HG03469 (cell line): ENCODE data around the gene HHATL.

ENCODE experiments used
- ATAC-seq: cut with Tn5 transposase; IDR thresholded peaks from one replicate; pipeline ENCODE4 v1.9.1; 2021; ENCODE audit warnings: mild to moderate bottlenecking, moderate library complexity, moderate number of reproducible peaks; ENCODE audit not compliant: unreplicated experiment

Gene HHATL

GRCh38 chr3:42685891-42686820, 16.4 kb downstream of the HHATL start:
- ATAC-seq = no peak

- ATAC-seq = no peak
Observed at GRCh38 chr3:42685363-42685881, 17.2 kb downstream of the HHATL start, which contains the start of gene KLHL40. KLHL40 (plus strand) TSS chr3:42685537; CDS start chr3:42685619, 82 bp downstream.

GRCh38 chr3:42684632-42685362, 17.8 kb downstream of the HHATL start:
- ATAC-seq = no peak

DNA sequence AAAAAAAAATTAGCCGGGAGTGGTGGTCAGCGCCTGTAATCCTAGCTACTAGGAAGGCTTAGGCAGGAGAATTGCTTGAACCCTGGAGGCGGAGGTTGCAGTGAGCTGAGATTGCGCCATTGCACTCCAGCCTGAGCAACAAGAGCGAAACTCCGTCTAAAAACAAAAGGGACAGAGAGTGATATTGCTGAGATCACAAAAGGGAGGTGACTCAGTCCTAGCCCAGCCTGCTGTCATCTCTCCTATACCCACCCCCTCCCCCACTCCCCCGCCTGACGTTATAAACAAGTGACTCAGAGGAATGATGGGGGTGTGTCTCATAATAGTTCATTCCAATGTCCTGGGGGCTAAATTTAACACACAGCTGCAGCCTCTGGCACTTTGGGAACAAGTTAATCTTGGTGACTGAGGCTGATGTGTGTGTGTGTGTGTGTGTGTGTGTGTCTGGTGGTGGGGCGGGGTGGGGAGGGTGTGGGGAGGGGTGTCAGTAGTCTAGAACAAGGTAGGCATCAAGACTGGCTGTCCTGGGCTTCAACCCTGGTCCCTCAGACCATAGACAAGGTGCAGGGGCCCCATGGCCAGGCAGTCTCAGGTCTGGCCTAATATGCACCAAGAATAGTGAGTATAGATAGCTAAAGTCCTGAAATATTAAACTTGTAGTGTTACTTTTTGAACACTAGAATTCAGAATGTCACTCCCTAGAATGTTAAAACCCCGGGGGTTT, 18.6 kb downstream of the HHATL start:
- no peak for ATAC-seq

GRCh38 chr3:42682301-42683070, 20.1 kb downstream of the HHATL start:
- ATAC-seq = no peak

DNA sequence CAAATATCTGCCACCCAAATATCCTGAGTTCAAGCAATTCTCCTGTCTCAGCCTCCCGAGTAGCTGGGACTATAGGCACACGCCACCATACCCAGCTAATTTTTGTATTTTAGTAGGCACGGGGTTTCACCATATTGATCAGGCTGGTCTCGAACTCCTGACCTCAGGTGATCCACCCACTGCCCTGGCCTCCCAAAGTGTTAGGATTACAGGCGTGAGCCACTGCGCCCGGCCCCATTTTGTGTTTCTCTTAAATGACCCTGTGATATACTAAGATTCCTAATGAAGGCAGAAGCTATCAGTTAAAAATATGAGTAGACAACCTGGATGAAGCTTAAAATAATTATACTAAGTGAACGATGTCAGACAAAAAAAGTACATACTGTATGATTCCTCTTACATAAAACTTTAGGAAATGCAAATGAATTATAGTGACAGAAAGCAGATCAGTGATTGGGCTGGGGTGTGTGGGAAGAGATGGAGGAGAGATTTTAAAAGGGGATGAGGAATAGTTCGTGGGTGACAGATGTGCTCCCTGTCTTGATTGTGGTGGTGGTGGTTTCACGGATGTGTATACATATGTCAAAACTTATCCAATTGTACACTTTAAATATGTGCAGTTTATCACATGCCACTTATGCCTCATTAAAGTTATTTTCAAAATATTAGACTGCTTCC, 21.1 kb downstream of the HHATL start:
- ATAC-seq = no peak

DNA sequence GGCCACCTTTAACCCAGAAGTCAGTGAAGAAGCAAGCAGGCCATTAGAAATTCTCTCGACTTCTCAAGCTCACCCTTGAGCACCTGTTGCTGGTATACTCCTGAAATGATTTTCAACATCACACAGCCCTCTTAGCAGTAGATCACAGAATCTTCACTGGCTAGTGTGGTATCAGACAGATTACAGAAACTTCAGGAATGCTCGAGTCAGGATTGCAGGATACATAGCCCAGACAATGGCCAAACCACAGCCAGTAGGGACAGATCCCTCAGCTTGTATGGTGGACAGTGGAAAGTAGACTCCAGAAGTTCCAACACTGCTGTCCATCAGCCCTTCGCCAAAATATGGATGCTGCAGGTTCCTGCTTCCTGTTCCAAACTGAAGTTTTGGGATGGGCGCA, 21.8 kb downstream of the HHATL start:
- no peak for ATAC-seq

- no peak for ATAC-seq
Observed at GRCh38 chr3:42680271-42680670, 22.3 kb downstream of the HHATL start.

DNA sequence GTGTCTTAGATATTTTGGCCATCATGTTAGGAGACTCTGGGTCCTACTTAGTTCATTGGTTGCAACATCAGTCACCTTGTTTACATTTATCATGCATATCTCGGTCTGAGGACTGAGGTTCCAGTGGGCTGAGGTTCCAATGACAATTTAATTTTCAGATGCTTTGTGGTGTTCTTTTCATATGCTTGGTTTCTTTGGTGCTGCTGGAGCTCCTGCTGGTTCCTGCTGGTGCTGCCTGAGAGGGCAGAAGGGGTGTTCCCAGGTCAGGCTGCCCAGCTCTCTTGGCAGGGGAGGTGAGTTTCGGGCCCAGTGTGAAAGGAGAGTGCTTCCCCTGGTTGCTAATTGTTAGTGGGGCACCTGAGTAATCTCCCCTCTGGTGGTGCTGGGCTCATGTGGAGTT, 24.2 kb downstream of the HHATL start:
- no peak for ATAC-seq

DNA sequence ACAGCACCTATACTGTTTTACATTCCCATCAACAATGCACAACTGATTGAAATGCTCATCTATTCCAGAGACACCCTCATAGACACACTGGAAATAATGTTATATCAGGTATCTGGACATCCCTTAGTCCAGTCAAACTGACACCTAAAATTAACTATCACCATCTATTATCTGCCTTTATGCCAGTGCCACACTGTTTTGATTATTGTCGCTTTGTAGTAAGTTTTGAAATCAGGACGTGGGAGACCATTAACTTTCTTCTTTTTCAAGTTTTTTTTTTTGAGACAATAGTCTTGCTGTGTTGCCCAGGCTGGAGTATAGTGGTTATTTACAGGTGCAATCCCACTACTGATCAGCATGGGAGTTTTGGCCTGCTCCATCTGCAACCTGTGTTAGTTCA, 26.7 kb downstream of the HHATL start:
- ATAC-seq = no peak

- no peak for ATAC-seq
Observed at GRCh38 chr3:42674146-42674545, 28.5 kb downstream of the HHATL start.

DNA sequence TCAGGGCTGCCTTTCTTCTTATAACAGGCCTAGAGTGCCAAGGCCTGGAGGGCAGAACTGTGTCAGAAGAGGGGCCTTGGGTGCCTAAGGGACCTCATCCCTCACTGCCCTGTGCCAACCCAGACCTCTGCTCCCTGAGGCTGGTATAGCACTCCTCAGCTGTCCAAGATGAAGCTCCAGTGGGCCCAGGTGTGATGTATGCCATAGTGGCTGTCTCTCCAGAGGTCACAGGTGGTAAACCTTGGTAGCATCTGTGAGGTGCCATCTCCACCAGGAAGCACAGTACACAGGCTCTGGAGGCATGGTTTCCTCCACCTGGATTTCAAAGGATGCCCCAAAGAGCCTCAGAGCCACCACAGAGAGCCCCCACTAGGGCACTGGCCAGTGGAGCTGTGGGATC, 29.5 kb downstream of the HHATL start:
- no peak for ATAC-seq

DNA sequence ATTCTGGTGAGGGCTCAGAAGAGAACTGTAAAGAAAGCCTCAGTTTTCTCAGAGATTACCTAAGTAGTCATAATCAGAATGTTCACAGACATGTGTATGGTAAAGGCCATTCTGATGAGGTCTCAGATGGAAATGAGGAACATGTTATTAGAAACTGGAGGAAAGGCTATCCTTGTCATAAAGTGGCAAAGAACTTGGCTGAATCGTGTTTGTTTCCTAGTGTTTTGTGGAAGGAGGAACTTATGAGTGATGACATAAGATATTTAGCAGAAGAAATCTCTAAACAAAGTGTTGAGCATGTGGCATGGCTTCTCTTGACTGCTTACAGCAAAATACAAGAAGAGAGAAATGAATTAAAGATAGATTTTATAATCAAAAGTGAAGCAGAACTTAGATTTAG, 30.1 kb downstream of the HHATL start:
- ATAC-seq = no peak

DNA sequence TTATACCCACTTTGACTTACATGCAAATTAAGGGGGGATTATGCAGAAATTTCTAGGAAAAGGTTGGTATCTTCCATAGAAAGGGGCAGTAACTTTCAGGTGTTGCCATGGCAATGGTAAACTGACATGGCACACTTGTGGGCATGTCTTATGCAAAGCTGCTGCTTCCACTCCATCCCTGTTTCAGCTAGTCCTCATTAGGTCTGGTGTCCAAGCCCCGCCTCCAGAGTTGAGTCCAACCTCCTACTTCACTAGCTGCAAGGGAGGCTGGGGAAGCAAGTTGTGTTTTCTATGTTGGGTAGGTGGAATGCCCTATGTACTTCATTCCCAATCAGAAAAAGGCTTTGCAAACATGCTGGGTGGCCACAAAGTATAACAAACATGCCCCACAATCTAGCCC, 31.9 kb downstream of the HHATL start:
- ATAC-seq = no peak

- no peak for ATAC-seq
Observed at GRCh38 chr3:42670051-42670576, 32.5 kb downstream of the HHATL start.

DNA sequence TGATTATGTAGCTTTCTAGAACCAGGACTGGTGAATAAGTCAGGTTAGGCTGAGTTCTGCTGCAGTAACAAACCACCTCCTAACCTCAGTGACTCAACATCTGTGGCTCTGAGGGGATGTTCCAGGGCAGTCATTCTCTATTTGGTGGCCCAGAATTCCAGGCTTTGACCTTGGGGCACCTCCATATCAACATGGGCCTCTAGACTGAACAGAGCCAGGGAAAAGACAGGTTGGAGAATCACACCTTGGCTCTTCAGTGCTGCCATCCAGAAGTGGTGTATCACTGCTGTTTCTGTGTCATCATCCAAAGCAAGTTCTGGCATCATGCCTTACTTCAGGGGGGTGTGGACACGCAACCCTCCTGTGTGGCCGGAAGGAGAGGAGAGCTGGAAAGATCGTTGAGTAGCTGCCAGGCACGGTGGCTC, 33.8 kb downstream of the HHATL start:
- no peak for ATAC-seq

DNA sequence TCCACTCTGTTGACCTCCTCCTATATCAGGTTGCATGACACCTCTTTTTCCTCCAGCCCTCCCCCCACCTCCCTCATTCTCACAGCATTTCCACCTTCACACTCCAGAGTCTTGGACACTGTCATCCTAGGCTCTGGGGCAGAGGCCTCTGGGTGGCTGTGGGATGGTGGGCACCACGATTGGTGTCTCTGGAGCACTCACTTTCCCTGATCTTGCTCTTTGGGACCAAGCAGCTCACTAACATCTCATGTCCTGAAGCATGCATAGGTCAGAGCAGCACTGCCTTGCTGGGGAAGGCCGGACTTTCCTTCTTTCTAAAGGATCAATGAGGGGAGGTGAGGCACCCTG, 34.2 kb downstream of the HHATL start:
- no peak for ATAC-seq

DNA sequence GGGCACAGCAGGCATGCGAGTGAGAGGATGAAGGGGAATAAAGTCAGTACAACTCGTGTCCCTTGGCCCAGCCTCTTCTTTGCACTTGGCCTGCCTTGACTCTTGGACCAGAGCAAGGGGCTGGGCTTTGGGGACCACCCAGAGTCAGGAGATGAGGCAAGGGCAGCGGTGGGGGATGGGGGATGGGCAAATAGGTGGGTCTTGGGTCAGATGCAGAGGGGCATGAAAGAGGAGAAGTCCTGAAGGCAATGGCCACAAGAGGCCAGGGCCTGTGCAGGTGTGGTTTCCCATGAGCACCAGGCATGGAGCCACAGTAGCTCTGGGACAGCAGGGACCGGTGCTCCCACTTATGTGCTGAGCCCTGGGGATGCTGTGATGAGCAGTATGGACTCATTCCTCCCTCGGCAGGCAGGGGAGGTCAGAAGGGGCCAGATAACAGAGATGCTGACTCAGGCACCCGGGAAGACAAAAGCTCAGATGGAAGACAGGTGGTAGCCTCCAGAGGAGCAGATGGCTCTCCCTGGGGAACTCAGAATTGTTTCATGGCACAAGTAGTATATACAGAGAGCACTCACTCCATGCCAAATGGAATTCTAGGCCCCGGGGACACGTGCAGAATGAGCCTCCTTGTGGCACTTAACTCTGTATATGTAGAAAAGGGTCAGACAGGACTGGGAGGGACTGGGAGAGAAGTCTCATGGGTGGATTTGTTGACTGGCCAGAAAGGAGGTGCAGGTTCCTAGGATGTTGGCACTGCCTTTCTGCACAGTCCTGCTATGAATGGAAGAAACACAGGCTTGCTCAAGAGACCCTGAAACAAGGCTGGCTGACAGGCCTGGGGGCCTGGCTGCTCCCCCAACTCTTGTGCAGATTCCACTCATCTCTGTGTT, 34.8 kb downstream of the HHATL start:
- no peak for ATAC-seq

DNA sequence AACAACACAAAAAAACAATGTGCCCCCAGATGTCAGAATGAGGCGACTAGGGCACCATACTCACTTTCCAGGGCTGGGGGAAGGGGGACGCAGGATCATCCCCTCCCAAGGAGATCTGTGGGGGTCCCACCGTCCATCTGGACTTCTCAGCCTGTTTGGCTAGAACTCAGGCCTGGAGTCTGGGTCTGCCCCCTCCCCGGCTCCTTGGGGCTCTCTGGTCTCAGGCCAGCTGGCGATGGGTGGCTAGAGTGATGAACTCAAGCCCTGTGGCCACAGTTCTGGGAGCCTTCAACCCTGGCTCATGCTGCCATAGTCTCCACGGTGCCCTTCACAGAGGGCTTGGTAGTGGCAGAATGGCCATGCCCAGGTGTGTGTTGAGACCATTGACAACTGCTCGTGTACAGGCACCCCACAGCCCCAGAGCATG, 35.5 kb downstream of the HHATL start:
- no peak for ATAC-seq
